ENCODE data around the gene SCYGR1.
"Not testable (repeated sequence)": the region's sequence is repeated elsewhere in the genome, so short reads cannot be mapped to it uniquely, and the experiment has no call there.

Gene SCYGR1

GRCh38 chr2:227389661-227390060 lies 1.9 kb upstream of the SCYGR1 start:
- Histone ChIP-seq H3K18ac (ENCODE audit: low read length) (no peak overlapping the region), H3K9ac (ENCODE audit: low read length) (no peak overlapping the region), H3K4me1 (ENCODE audit: control insufficient read depth, low read depth, low read length) (no peaks in the 10 kb centered on the region), H3K4ac (ENCODE audit: low read depth, low read length) (no peak overlapping the region), H3K23ac (ENCODE audit: low read length) (no peak overlapping the region), H3K79me2 (ENCODE audit: control insufficient read depth, insufficient read depth, low read length) (no peaks in the 10 kb centered on the region), H3K4me3 (ENCODE audit: low read length) (no peak overlapping the region), H2BK120ac (ENCODE audit: low read depth, low read length) (no peak overlapping the region), H3K4me2 (ENCODE audit: low read length) (no peak overlapping the region), H4K5ac (ENCODE audit: low read length) (no peak overlapping the region), H2BK15ac (replicated peaks; ENCODE audit: low read depth) (no peak overlapping the region), H4K8ac (ENCODE audit: low read depth, low read length) (no peak overlapping the region), H3K56ac (ENCODE audit: low read length) (no peak overlapping the region), H3K36me3 (ENCODE audit: control insufficient read depth, insufficient read depth, low read length) (no peaks in the 10 kb centered on the region), H3K79me1 (ENCODE audit: low read length) (no peaks in the 10 kb centered on the region), H2AK5ac (ENCODE audit: low read length) (no peak overlapping the region), H3K27me3 (ENCODE audit: insufficient read depth, low read length, poor library complexity) (no peaks in the 10 kb centered on the region), H3K27ac (ENCODE audit: low read depth, low read length) (no peak overlapping the region), H2BK5ac (ENCODE audit: low read length) (no peak overlapping the region)
- no peak for DNase-seq
- no CpG with 5 or more reads among the region's 7 CpGs for WGBS (ENCODE audit: extremely low coverage, insufficient coverage, low lambda C conversion rate)

- H3K27me3 ChIP-seq (ENCODE audit: insufficient read depth, low read length, poor library complexity): no peaks in the 10 kb centered on the region
- H3K36me3 ChIP-seq (ENCODE audit: control insufficient read depth, insufficient read depth, low read length): no peaks in the 10 kb centered on the region
- H3K4me3 ChIP-seq (ENCODE audit: low read length): no peak overlapping the region
- H3K4me1 ChIP-seq (ENCODE audit: control insufficient read depth, low read depth, low read length): no peaks in the 10 kb centered on the region
- no peak for DNase-seq
- no CpG with 5 or more reads among the region's 3 CpGs for WGBS (ENCODE audit: extremely low coverage, insufficient coverage, low lambda C conversion rate)
- H3K23ac ChIP-seq (ENCODE audit: low read length): no peak overlapping the region
- H4K8ac ChIP-seq (ENCODE audit: low read depth, low read length): no peak overlapping the region
- H3K56ac ChIP-seq (ENCODE audit: low read length): no peak overlapping the region
- no peak overlapping the region for H2BK15ac ChIP-seq (replicated peaks; ENCODE audit: low read depth)
- no peak overlapping the region for H2BK5ac ChIP-seq (ENCODE audit: low read length)
- H3K4ac ChIP-seq (ENCODE audit: low read depth, low read length): no peak overlapping the region
- no peak overlapping the region for H2BK120ac ChIP-seq (ENCODE audit: low read depth, low read length)
- no peak overlapping the region for H3K27ac ChIP-seq (ENCODE audit: low read depth, low read length)
- H4K5ac ChIP-seq (ENCODE audit: low read length): no peak overlapping the region
- H3K79me2 ChIP-seq (ENCODE audit: control insufficient read depth, insufficient read depth, low read length): no peaks in the 10 kb centered on the region
- H3K18ac ChIP-seq (ENCODE audit: low read length): no peak overlapping the region
- no peak overlapping the region for H2AK5ac ChIP-seq (ENCODE audit: low read length)
- no peak overlapping the region for H3K9ac ChIP-seq (ENCODE audit: low read length)
- H3K79me1 ChIP-seq (ENCODE audit: low read length): no peaks in the 10 kb centered on the region
- no peak overlapping the region for H3K4me2 ChIP-seq (ENCODE audit: low read length)
Measured at GRCh38 chr2:227389231-227389630, 1.5 kb upstream of the SCYGR1 start.

GRCh38 chr2:227388537-227389011 lies 825 bp upstream of the SCYGR1 start:
- Histone ChIP-seq H3K36me3 (ENCODE audit: control insufficient read depth, insufficient read depth, low read length) (no peaks in the 10 kb centered on the region), H2BK15ac (replicated peaks; ENCODE audit: low read depth) (no peak overlapping the region), H3K4me3 (ENCODE audit: low read length) (no peak overlapping the region), H3K79me2 (ENCODE audit: control insufficient read depth, insufficient read depth, low read length) (no peaks in the 10 kb centered on the region), H3K56ac (ENCODE audit: low read length) (no peak overlapping the region), H3K27me3 (ENCODE audit: insufficient read depth, low read length, poor library complexity) (no peaks in the 10 kb centered on the region), H3K4me2 (ENCODE audit: low read length) (no peak overlapping the region), H4K8ac (ENCODE audit: low read depth, low read length) (no peak overlapping the region), H2BK120ac (ENCODE audit: low read depth, low read length) (no peak overlapping the region), H3K18ac (ENCODE audit: low read length) (no peak overlapping the region), H2BK5ac (ENCODE audit: low read length) (no peak overlapping the region), H3K9ac (ENCODE audit: low read length) (no peak overlapping the region), H3K27ac (ENCODE audit: low read depth, low read length) (no peak overlapping the region), H3K4me1 (ENCODE audit: control insufficient read depth, low read depth, low read length) (no peaks in the 10 kb centered on the region), H3K23ac (ENCODE audit: low read length) (no peak overlapping the region), H4K5ac (ENCODE audit: low read length) (no peak overlapping the region), H3K4ac (ENCODE audit: low read depth, low read length) (no peak overlapping the region), H2AK5ac (ENCODE audit: low read length) (no peak overlapping the region), H3K79me1 (ENCODE audit: low read length) (no peaks in the 10 kb centered on the region)
- no peak for DNase-seq
- WGBS (ENCODE audit: extremely low coverage, insufficient coverage, low lambda C conversion rate): no CpG with 5 or more reads among the region's 7 CpGs

GRCh38 chr2:227386630-227387029 lies 1.1 kb downstream of the SCYGR1 start:
- Histone ChIP-seq H3K18ac (ENCODE audit: low read length) (no peak overlapping the region), H3K4me1 (ENCODE audit: control insufficient read depth, low read depth, low read length) (no peaks in the 10 kb centered on the region), H3K4me3 (ENCODE audit: low read length) (no peak overlapping the region), H3K79me1 (ENCODE audit: low read length) (no peaks in the 10 kb centered on the region), H2BK120ac (ENCODE audit: low read depth, low read length) (no peak overlapping the region), H3K9ac (ENCODE audit: low read length) (no peak overlapping the region), H3K4ac (ENCODE audit: low read depth, low read length) (no peak overlapping the region), H3K56ac (ENCODE audit: low read length) (no peak overlapping the region), H3K79me2 (ENCODE audit: control insufficient read depth, insufficient read depth, low read length) (no peaks in the 10 kb centered on the region), H3K27me3 (ENCODE audit: insufficient read depth, low read length, poor library complexity) (no peaks in the 10 kb centered on the region), H2BK5ac (ENCODE audit: low read length) (no peak overlapping the region), H2BK15ac (replicated peaks; ENCODE audit: low read depth) (no peak overlapping the region), H3K27ac (ENCODE audit: low read depth, low read length) (no peak overlapping the region), H3K4me2 (ENCODE audit: low read length) (no peak overlapping the region), H4K8ac (ENCODE audit: low read depth, low read length) (no peak overlapping the region), H3K36me3 (ENCODE audit: control insufficient read depth, insufficient read depth, low read length) (no peaks in the 10 kb centered on the region), H3K23ac (ENCODE audit: low read length) (no peak overlapping the region), H4K5ac (ENCODE audit: low read length) (no peak overlapping the region), H2AK5ac (ENCODE audit: low read length) (no peak overlapping the region)
- no peak for DNase-seq
- 100% methylated on average over 1 of the region's 6 CpGs for WGBS (ENCODE audit: extremely low coverage, insufficient coverage, low lambda C conversion rate)

- Histone ChIP-seq H3K4ac (ENCODE audit: low read depth, low read length) (no peak overlapping the region), H2BK120ac (ENCODE audit: low read depth, low read length) (no peak overlapping the region), H4K8ac (ENCODE audit: low read depth, low read length) (no peak overlapping the region), H3K56ac (ENCODE audit: low read length) (no peak overlapping the region), H3K36me3 (ENCODE audit: control insufficient read depth, insufficient read depth, low read length) (no peaks in the 10 kb centered on the region), H3K4me3 (ENCODE audit: low read length) (no peak overlapping the region), H2BK5ac (ENCODE audit: low read length) (no peak overlapping the region), H2BK15ac (replicated peaks; ENCODE audit: low read depth) (no peak overlapping the region), H3K4me2 (ENCODE audit: low read length) (no peak overlapping the region), H3K23ac (ENCODE audit: low read length) (no peak overlapping the region), H4K5ac (ENCODE audit: low read length) (no peak overlapping the region), H3K79me1 (ENCODE audit: low read length) (no peaks in the 10 kb centered on the region), H3K9ac (ENCODE audit: low read length) (no peak overlapping the region), H3K4me1 (ENCODE audit: control insufficient read depth, low read depth, low read length) (no peaks in the 10 kb centered on the region), H3K27me3 (ENCODE audit: insufficient read depth, low read length, poor library complexity) (no peaks in the 10 kb centered on the region), H2AK5ac (ENCODE audit: low read length) (no peak overlapping the region), H3K18ac (ENCODE audit: low read length) (no peak overlapping the region), H3K27ac (ENCODE audit: low read depth, low read length) (no peak overlapping the region), H3K79me2 (ENCODE audit: control insufficient read depth, insufficient read depth, low read length) (no peaks in the 10 kb centered on the region)
- no peak for DNase-seq
- WGBS (ENCODE audit: extremely low coverage, insufficient coverage, low lambda C conversion rate): no CpG with 5 or more reads among the region's 3 CpGs
Measured at GRCh38 chr2:227383686-227384085, 4.1 kb downstream of the SCYGR1 start.

GRCh38 chr2:227382241-227382835 lies 5.4 kb downstream of the SCYGR1 start:
- not testable (repeated sequence) for H3K27ac ChIP-seq (ENCODE audit: low read depth, low read length); DNase-seq; H3K79me1 ChIP-seq (ENCODE audit: low read length); H4K8ac ChIP-seq (ENCODE audit: low read depth, low read length); H2AK5ac ChIP-seq (ENCODE audit: low read length); H3K79me2 ChIP-seq (ENCODE audit: control insufficient read depth, insufficient read depth, low read length); H3K36me3 ChIP-seq (ENCODE audit: control insufficient read depth, insufficient read depth, low read length); H3K4me2 ChIP-seq (ENCODE audit: low read length); H3K4me1 ChIP-seq (ENCODE audit: control insufficient read depth, low read depth, low read length); H3K56ac ChIP-seq (ENCODE audit: low read length); H2BK5ac ChIP-seq (ENCODE audit: low read length); H3K4me3 ChIP-seq (ENCODE audit: low read length); H3K9ac ChIP-seq (ENCODE audit: low read length); H3K4ac ChIP-seq (ENCODE audit: low read depth, low read length); H4K5ac ChIP-seq (ENCODE audit: low read length); H3K27me3 ChIP-seq (ENCODE audit: insufficient read depth, low read length, poor library complexity); H3K23ac ChIP-seq (ENCODE audit: low read length); H2BK15ac ChIP-seq (replicated peaks; ENCODE audit: low read depth); H3K18ac ChIP-seq (ENCODE audit: low read length); H2BK120ac ChIP-seq (ENCODE audit: low read depth, low read length)
- WGBS (ENCODE audit: extremely low coverage, insufficient coverage, low lambda C conversion rate): no CpG with 5 or more reads among the region's 2 CpGs
